GM19099 (cell line): ENCODE results near the gene KCNAB2.

Experiments used
- POLR2A ChIP-seq: IDR thresholded peaks from 3 replicates; pipeline ENCODE4 v1.6.1; 2011; ENCODE audit warnings: low read depth; ENCODE audit not compliant: insufficient read length; ENCODE audit errors: extremely low read depth

The KCNAB2 gene

GRCh38 chr1:6090996-6091822 lies 45.5 kb downstream of the KCNAB2 start:
- TF ChIP-seq POLR2A = no peak

- TF ChIP-seq POLR2A = no peak
These were observed 46.1 kb downstream of the KCNAB2 start for GRCh38 chr1:6091823-6092109.

- no peak for TF ChIP-seq POLR2A
These were observed 46.5 kb downstream of the KCNAB2 start for GRCh38 chr1:6092211-6092610.

GRCh38 chr1:6093071-6093470 lies 47.4 kb downstream of the KCNAB2 start:
- TF ChIP-seq POLR2A = no peak

DNA sequence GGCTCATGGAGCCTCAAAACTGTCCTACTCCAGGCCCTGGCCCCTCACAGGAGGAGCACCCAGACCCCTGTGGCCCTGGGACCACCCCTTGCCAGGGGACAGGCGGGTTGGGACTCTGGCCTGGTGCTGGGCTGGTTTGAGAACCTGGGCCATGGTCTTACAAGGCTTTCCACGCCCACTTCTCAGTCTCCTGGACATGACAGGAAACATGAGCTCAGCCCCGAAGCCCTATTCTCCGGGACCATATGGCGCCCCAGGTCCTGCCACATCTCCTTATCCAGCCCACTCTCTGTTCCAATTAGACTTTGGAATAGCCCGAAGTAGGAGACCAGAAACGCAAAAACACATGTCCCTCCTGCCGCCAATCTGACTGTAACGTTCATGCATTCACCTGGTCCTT lies 47.9 kb downstream of the KCNAB2 start:
- TF ChIP-seq POLR2A = no peak

DNA sequence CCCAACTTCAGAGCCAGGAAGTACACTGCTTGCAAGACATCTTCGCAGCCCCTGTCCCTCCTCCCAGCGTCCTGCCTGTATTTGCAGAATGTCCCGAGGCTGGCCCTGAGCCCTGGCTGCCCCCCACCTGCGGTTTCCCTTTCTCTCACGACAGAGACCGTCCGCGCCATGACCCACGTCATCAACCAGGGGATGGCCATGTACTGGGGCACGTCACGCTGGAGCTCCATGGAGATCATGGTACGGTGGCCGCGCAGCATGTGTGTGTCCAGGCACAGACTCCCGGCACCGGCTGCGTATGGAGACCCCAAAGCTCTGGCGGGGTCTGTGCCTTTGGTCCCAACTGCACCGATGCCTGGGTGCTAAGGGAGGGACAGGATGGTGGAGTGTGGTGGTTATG lies 48.6 kb downstream of the KCNAB2 start:
- no peak for TF ChIP-seq POLR2A

- TF ChIP-seq POLR2A = no peak
These were observed 49.3 kb downstream of the KCNAB2 start for GRCh38 chr1:6094801-6095505.

DNA sequence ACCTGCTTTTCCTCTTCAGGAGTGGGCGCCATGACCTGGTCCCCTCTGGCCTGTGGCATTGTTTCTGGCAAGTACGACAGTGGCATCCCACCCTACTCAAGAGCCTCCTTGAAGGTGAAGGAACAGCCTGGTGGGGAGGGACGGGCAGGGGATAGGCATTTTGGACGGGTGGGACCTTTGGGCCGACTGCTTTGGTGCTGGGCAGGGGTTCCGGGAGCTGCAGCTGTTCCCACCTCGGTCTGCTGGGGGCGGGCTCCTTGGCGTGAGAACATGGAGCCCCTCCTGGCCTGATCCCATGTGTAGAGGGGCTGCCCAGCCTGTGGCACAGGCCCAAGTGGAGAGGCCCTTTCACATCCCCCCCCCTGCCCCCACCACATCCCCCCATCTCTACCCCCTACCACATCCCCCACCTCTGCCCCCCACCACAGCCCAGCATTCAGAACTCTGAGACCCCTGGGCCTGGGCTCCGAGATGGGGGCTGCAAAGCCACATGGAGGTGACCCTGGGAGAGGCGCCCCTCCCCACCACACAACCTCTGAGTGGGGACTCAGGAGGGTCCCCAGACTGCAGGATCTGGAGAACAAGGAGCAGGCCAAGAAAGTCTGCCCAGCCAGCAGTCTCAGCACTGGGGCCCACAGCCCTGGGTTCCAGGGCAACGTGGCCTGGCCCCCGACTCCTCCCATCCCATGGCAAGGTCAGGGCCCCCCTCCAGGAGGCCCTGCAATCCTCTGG lies 50.0 kb downstream of the KCNAB2 start:
- TF ChIP-seq POLR2A = no peak

- no peak for TF ChIP-seq POLR2A
These were observed 50.8 kb downstream of the KCNAB2 start for GRCh38 chr1:6096243-6097116.

DNA sequence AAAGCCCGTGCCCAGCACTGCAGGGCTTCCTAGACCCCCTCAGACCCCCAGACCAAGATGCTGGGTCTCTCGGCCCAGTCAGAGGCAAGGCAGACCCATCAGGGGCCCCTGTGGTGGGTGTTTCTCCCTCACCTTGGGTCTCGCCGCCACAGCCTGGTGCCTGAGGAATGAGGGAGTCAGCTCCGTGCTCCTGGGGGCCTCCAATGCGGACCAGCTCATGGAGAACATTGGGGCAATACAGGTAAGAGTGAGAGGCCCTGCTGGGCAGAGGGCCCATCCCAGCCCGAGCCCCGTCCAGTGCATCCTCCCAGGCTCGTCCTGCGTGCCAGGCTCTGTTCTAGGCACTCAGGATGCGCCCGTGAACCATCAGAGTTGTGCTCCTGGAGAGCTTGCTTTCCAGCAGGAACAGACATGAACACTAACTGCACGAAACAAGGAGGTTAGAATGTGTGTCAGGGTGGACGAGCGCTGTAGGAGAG lies 51.5 kb downstream of the KCNAB2 start:
- no peak for TF ChIP-seq POLR2A

- TF ChIP-seq POLR2A = no peak
These were observed 52.1 kb downstream of the KCNAB2 start for GRCh38 chr1:6097824-6098223.

- TF ChIP-seq POLR2A = no peak
These were observed 52.9 kb downstream of the KCNAB2 start for GRCh38 chr1:6098303-6099215.

DNA sequence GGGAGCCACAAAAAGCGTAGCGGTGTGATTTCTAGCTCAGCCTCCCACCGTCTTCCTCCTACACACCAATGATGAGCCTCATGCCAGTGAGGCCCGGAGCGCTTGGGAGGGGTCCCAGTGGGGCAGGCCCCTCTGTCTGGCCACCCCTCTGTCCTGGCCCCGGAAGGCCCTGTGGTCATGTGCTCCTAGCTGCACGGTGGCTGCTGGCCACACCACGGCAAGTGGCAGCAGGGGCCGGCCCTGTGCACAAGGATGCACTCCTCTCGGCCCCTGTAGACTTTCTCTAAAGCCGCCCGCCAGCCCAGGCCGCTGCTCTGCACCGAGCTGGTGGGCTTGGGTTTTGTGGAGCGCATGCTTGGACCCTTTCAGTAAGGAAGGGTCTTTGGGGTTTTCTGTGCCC lies 53.6 kb downstream of the KCNAB2 start:
- no peak for TF ChIP-seq POLR2A
